Left cardiac atrium (tissue), 4 donors: ENCODE data around the gene SDR39U1. TPM values are rescaled to one million over a fixed set of nuclear protein-coding genes. Genes with fewer than 3 reads are reported as not detected.

Experiments used
- ATAC-seq, 2 donors: fragments of 200-7000 bp; cut with Tn5 transposase; one replicate each; pipeline ENCODE4 v1.9.1; 2020; ENCODE audit warnings: mild to moderate bottlenecking in 2 of 2, moderate library complexity in 2 of 2
- DNase-seq: peaks from one replicate; pipeline ENCODE4 v3.0.0-alpha.2; 2020
- intact Hi-C, 2 donors: fragments of 100-400 bp; cut with DNase I; formaldehyde crosslinking; loops; one replicate each; pipeline versions ENCODE4 v1.14.1 to v1.15.1; 2022 to 2023
- total RNA-seq, 2 donors: library from RNA; stranded (reverse); fragmentation: NEBNext Ultra II Directional; extraction: Animal tissue kit (Norgen Biotek cat#: 25700); gene quantifications; one replicate each; pipeline ENCODE4 v1.2.1, GENCODE V29; 2021
- donor health status: DM: no; HTN: yes; CAD: no.
- donor health status: DM: no; HTN: yes; CAD: no; lungs with severe emphysema.
- donor health status: DM: yes; HTN: yes; CAD: no.
- donor health status: Dilated cardiomyopathy.

The SDR39U1 gene
- total RNA-seq, 2 donors from 2014 or later = 72.0 to 78.8 TPM

DNA sequence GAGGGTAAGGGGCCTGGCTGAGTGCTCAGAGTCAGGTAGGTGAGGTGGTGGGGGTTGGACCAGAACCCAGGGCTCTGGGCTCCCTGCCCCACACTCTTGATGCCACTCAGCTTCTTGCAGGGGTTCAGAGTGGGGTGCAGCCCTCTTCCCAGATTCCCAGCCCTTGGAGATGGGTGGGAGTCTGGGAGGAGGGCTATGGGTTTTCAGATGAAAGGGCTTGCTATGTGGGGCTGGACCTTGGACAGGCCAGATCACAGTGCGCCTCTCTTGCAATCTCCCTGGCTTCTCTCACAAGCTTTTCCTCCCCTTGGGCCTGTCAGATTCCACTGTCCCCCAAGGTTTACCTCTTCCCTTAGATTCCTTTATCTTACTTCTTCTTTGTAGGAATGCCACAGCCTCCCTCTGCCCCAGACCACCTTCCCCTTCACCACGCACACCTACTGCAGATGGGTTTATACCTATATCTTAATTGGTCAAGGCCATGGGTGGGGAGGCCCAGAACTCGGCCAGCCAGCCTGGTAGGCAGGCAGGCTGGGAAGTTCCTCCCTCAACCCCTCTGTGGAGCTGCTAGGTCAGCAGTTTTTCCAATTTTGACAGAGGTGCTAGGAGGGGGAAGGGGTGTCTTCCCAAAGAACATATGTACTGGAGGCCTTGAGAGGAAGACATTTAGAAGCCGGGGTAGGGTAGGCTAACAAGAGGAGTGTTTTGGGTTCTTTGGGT, 42.4 kb downstream of the SDR39U1 start:
- DNase-seq = no peak

GRCh38 chr14:24399447-24399822, 43.1 kb downstream of the SDR39U1 start:
- intact Hi-C loops = no loop called here
- DNase-seq (no peak), ATAC-seq (peak in 1 of 2 donors; percentile 18)

More for the DNA sequence above, 42.4 kb downstream of the SDR39U1 start:
- intact Hi-C loops = loop anchor here in 1 of 2 donors (5.0 kb wide), 1 partner anchor 33 kb away; the partner anchor contains the start of gene NFATC4
- no peak for ATAC-seq

DNA sequence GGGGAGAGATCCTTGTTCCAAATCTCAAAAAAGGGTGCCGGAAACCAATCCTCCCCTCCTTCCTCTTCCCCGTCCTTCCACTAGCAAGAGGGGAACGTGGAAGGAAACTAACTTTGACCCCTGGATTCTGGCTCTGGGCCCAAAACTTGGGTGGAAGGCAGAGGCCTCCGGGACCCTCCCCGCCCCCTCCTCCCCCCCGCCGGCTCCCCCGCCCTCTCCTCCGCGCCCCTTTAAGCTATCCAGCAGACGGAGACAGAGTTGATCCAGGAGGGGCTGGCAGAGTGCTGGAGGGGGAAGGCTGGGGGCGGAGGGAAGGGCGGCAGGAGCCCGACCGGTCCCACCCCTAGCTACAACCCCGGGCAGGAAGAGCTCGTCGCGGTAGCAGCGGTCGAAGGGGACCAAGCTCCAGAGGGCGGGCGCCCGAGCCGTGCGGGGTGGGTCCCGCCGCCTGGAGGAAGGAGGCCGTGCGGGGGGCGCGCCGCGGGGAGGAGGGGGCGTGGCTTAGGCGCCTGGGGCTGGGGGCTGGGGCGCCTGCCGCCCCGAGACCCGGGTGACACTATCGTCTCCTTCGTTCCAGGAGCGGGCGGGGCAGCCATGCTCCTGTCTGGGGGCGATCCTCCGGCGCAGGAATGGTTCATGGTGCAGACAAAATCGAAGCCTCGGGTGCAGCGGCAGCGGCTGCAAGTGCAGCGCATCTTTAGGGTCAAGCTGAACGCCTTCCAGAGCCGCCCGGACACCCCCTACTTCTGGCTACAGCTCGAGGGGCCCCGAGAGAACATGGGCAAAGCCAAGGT, 43.7 kb downstream of the SDR39U1 start, which contains the start of gene NYNRIN:
Gene NYNRIN (plus strand): TSS at position 351 of the 794 bp plus-strand sequence. CDS start 244 bp downstream, at position 595.
- peak; percentile 74 for DNase-seq
- peak; percentile 87 to 88 for ATAC-seq
- intact Hi-C loops = no loop called here

DNA sequence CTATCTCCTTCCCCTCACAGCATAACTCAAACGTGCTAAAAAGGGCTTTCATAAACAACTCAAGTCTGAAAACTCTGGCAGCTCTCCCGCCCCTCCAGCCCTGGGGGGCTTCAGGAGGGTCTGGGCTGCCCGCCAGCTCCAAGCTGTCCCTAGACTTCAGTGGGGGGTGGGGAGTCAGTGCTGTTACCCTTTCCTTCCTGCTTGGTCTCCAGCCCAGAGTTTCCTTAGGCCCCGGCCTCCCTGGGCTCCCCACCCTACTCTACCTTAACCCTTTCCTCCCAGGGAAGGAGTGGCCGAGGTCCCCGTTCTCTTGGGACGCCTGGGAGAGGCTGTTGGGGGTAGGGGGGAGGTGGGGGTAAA, 44.3 kb downstream of the SDR39U1 start:
- ATAC-seq = peak; percentile 63 to 72
- intact Hi-C loops = no loop called here
- DNase-seq = peak; percentile 49

- no peak for ATAC-seq
- no peak for DNase-seq
- intact Hi-C loops = no loop called here
Observed at GRCh38 chr14:24397639-24398292, 44.8 kb downstream of the SDR39U1 start.

- DNase-seq (no peak), ATAC-seq (no peak)
- intact Hi-C loops = no loop called here
Observed at GRCh38 chr14:24395609-24396582, 46.7 kb downstream of the SDR39U1 start.

DNA sequence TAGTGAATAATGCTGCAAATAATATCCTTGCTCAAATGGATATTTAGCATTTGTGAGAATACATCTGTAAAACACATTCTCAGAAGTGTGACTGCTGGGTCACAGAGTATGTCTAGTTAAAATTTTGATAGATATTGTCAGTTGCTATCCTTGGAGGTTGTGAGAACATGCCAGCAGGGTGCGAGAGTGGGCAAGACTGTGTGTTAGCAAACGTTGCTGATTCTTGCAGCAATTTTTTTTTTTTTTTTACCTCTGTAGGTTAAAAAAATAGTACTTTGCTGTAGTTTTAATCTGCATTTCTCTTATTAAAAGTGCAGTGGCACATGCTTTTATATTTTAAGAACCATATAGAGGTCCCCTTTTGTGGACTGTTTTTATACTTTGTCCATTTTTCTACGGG, 48.3 kb downstream of the SDR39U1 start:
- no peak for DNase-seq
- intact Hi-C loops = no loop called here
- ATAC-seq = no peak

DNA sequence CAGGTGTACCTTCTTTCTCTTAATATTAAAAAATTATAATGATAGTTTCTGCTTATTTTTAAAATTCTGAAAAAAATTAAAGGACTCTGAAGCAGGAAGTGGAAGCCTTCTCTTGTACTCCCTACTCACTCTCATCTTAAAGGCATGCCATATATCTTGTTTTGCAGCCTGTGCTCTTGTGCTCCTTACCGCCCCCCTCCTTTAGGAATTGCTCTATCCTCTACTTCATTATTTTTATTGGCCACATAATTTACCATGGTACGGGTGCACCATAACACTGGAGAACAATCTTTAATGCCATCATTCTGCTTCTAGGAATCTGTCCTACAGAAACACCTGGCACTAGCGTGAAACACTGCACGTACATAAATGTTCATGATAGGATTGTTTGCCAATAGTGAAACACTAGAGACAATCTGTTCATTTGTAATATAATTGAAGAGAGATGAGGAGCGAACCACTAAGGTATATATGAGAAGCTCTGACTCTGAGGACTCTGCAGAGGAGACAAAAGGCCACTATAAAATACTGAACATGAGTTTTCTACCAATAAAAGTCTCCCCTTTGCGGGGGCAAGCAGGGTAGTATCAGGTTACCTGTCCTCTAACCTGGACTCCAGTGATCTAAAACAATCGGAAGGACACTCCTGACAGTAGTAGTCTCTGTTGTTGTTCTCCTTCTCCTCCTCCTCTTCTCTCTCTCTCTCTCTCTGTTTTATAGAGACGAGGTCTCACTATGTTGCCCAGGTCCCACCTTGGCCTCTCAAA, 50.1 kb downstream of the SDR39U1 start:
- intact Hi-C loops = no loop called here
- DNase-seq (no peak), ATAC-seq (peak in 1 of 2 donors; percentile 38)

DNA sequence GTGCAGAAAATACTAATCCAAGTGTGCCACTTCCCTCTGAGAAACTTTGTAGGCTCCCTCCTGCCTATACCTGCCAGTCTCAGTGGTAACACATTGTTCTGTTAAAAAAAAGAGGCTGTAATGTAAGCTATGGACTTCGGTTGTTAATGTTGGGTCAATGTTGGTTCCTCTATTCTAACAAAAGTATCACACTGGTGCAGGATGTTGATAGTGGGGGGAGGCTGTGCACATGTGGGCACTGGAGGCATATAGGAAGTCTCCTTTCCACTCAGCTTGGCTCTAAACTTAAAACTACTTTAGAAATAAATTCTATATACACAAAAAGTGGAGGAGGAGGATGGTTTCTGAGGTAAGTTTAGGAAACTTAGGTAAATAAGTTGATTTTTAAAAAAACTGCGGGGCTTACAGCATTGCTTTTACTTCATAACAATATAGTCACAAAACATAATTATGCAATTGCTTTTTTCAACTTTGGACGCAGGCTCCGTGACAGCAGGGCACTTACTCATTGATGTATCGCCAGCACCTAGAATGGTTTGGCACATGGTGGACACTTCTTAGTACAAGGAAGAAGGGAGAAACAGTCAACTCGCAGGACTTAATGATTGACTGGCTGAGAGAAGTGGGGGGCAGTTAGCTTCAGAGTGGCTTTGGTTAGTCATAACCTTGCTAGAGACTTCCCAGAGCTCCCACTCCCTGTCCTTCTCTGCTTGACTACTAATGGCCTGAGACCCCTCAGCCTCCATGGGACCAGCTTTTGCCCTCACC, 51.7 kb downstream of the SDR39U1 start:
- intact Hi-C loops = no loop called here
- no peak for ATAC-seq
- no peak for DNase-seq

Other genes starting within 250 kb of the SDR39U1 start
- 10 to 100 TPM; 30.7 to 34.0 TPM for gene TM9SF1, start 247.3 kb downstream of the SDR39U1 start, total RNA-seq
- gene TSSK4, start 237.1 kb downstream of the SDR39U1 start, total RNA-seq = under 1 TPM in 1 of 2 donors, not detected in 1; 0.21 TPM
- 10 to 100 TPM; 34.7 to 38.4 TPM for gene CHMP4A, start 229.3 kb downstream of the SDR39U1 start, total RNA-seq
- 10 to 100 TPM; 14.5 to 18.2 TPM for gene MDP1, start 226.7 kb downstream of the SDR39U1 start, total RNA-seq
- 100 to 1,000 TPM; 162 to 186 TPM for gene NEDD8, start 210.4 kb downstream of the SDR39U1 start, total RNA-seq
- 10 to 100 TPM; 24.1 to 34.1 TPM for gene GMPR2, start 209.8 kb downstream of the SDR39U1 start, total RNA-seq
- gene TINF2, start 200.2 kb downstream of the SDR39U1 start, total RNA-seq = 10 to 100 TPM; 45.3 to 49.2 TPM
- 1 to 10 TPM; 5.5 to 6.4 TPM for gene TGM1, start 179.6 kb downstream of the SDR39U1 start, total RNA-seq
- 10 to 100 TPM; 16.1 to 18.6 TPM for gene RABGGTA, start 171.2 kb downstream of the SDR39U1 start, total RNA-seq
- gene DHRS1, start 143.0 kb downstream of the SDR39U1 start, total RNA-seq = 1 to 10 TPM; 7.9 to 8.4 TPM
- gene NOP9, start 142.9 kb downstream of the SDR39U1 start, total RNA-seq = 10 to 100 TPM; 17.5 to 21.7 TPM
- 1 to 10 TPM; 6.4 to 6.9 TPM for gene CIDEB, start 134.8 kb downstream of the SDR39U1 start, total RNA-seq
- 1 to 10 TPM; 1.6 to 2.8 TPM for gene LTB4R2, start 132.6 kb downstream of the SDR39U1 start, total RNA-seq
- gene LTB4R, start 131.3 kb downstream of the SDR39U1 start, total RNA-seq = 1 to 10 TPM; 2.8 to 3.2 TPM
- 10 to 100 TPM; 19.2 to 43.9 TPM for gene ADCY4, start 107.7 kb downstream of the SDR39U1 start, total RNA-seq
- 1 to 10 TPM; 6.5 to 6.7 TPM for gene RIPK3, start 102.8 kb downstream of the SDR39U1 start, total RNA-seq
- 10 to 100 TPM; 23.9 to 30.9 TPM for gene NFATC4, start 74.6 kb downstream of the SDR39U1 start, total RNA-seq
- 10 to 100 TPM in 1 of 2 donors, 1 to 10 TPM in 1; 6.5 to 12.0 TPM for gene NYNRIN, start 43.8 kb downstream of the SDR39U1 start, total RNA-seq
- gene CBLN3, start 13.1 kb downstream of the SDR39U1 start, total RNA-seq = 1 to 10 TPM; 2.2 to 2.5 TPM
- gene KHNYN, start 12.8 kb downstream of the SDR39U1 start, total RNA-seq = 10 to 100 TPM; 24.8 to 27.1 TPM
- gene CMA1, start 65.5 kb upstream of the SDR39U1 start, total RNA-seq = 1 to 10 TPM in 1 of 2 donors, under 1 TPM in 1; 0.42 to 5.2 TPM
- gene CTSG, start 133.5 kb upstream of the SDR39U1 start, total RNA-seq = 1 to 10 TPM; 2.4 to 5.3 TPM
- gene GZMH, start 166.9 kb upstream of the SDR39U1 start, total RNA-seq = 1 to 10 TPM in 1 of 2 donors, not detected in 1; 2.0 TPM
- gene GZMB, start 191.4 kb upstream of the SDR39U1 start, total RNA-seq = under 1 TPM; 0.47 to 0.73 TPM